OCI-LY7 (cell line): ENCODE results near the gene CDKL2.

Experiments used
- CTCF ChIP-seq: fragments of 200-600 bp; sonication (generic); conservative IDR thresholded peaks from 2 replicates; pipeline ENCODE4 v1.5.1; 2014; ENCODE audit warnings: mild to moderate bottlenecking, antibody characterized with exemption, low read length, moderate library complexity, mixed read lengths
- EZH2phosphoT487 ChIP-seq: fragments of 200-600 bp; sonication (generic); IDR thresholded peaks from 2 replicates; pipeline ENCODE4 v1.6.1; 2018; ENCODE audit warnings: low read depth, borderline replicate concordance, mild to moderate bottlenecking, mixed run types, antibody characterized with exemption, low read length, moderate library complexity, mixed read lengths

DNA sequence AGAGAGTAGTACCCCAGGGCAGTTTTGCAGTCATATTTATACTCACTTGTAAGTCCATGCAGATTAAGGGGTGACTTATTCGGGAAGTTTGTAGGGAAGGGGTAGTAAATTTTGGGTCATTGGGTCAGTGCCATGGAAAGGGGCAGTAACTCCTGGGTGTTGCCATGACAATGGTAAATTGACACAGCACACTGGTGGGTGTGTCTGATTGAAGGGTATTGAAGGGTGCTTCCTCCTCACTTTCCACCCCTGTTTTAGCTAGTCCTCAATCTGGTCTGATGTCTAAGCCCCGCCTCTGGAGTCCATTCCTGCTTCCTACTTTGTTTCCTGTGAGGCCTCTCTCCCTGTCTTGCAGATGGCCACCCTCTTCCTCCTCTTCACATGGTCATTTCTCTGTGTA, 62.6 kb downstream of the CDKL2 start:
- no peak for TF ChIP-seq CTCF
- no peak for TF ChIP-seq EZH2phosphoT487
